Thyroid gland (tissue), 4 donors: ENCODE results near the gene F8.

ENCODE experiments used
- CTCF ChIP-seq, 6 experiments: fragments of 200-600 bp in 3 of 6; fragments of 450-650 bp in 3 of 6; sonication (generic) in 3 of 6; IDR thresholded peaks; one replicate each; pipeline ENCODE4 v1.5.1; 2016 to 2019; ENCODE audit warnings: antibody characterized with exemption in 6 of 6, mild to moderate bottlenecking in 2 of 6, inconsistent platforms in 1 of 6, moderate library complexity in 1 of 6
- POLR2A ChIP-seq, 2 donors: fragments of 450-650 bp; IDR thresholded peaks; one replicate each; pipeline ENCODE4 v1.6.1; 2017; ENCODE audit warnings: antibody characterized with exemption in 2 of 2, mild to moderate bottlenecking in 2 of 2, moderate library complexity in 1 of 2

GRCh38 chrX:155035688-155036087 is 13.2 kb upstream of the F8 start:
- TF ChIP-seq POLR2A (IDR thresholded peaks at IDR 0.05) (no peak), CTCF (IDR thresholded peaks at IDR 0.05) (no peak)
